ENCODE data around the gene PIBF1.
"Not testable (repeated sequence)": the region's sequence is repeated elsewhere in the genome, so short reads cannot be mapped to it uniquely, and the experiment has no call there.

The PIBF1 gene

DNA sequence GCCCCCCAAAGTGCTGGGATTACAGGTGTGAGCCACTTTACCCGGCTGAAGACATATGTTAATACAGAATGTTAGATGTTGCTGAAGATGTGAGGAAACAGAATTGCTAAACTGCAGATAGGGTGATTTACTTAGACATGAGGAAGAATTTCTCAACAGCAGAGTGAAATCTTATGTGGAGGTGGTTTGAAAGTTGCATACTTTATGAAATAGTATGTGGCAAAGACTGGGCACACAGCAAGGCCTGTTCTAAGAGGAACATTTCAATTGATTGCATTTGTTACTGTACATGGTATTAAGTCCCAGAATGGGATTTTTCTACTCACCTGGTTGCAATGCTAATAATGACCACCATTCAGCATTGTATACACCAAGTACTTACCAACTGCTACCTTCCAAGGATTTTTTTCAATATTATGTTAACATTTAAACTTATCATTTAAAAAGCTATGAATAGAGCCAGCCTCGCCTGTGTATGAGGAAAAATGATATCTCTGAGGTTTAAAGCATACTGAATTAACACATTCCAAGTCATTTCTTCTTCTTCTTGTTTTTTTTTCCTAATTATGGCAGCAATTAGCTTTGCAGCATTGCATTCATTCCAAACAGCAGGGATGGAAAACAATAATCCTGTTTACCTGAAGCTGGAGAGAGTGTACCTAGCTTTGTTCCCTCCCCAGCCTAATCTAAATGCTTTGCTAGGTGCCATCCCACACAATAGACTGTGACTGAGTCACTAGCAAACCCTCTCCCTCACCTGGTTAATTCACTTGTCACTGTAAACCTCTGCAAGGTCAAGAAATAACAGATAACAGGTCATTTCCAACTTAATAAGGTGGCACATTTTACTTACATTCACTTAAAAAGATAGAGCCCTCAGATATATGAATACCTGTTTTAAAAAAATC, 257.5 kb downstream of the PIBF1 start:
- Histone ChIP-seq H3K27me3 (ENCODE audit: control insufficient read depth, insufficient read depth, low read length) (no peaks in the 10 kb centered on the region), H3K4me3 (ENCODE audit: low read length) (no peak overlapping the region), H3K9ac (ENCODE audit: low read length) (no peak overlapping the region), H3K36me3 (ENCODE audit: control insufficient read depth, insufficient read depth, low read length) (no peaks in the 10 kb centered on the region), H3K4me1 (ENCODE audit: control insufficient read depth, insufficient read depth, low read length) (peaks cover 5% of the 10 kb centered on the region), H3K9me3 (ENCODE audit: control insufficient read depth, low read length) (no peaks in the 10 kb centered on the region)

DNA sequence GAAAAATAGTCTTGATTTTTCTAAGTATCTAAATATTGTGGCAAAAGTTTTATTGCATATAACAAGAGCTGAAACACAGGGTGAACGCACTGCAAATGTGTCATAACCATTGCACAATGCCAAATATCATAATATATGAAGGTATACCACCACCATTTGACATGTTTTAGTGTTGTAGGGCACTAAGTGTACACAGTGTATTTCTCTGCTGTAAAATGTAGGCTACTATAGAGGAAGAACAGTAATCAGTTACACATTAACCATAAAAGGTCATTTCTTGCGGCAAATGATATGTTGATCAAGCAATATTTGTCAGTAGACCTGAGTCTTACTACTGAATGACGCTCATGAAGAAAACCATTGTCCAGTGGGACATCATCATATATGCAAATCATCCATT, 258.6 kb downstream of the PIBF1 start:
- Histone ChIP-seq H3K9ac (ENCODE audit: low read length) (no peak overlapping the region), H3K36me3 (ENCODE audit: control insufficient read depth, insufficient read depth, low read length) (no peaks in the 10 kb centered on the region), H3K27me3 (ENCODE audit: control insufficient read depth, insufficient read depth, low read length) (no peaks in the 10 kb centered on the region), H3K4me1 (ENCODE audit: control insufficient read depth, insufficient read depth, low read length) (peaks cover 5% of the 10 kb centered on the region), H3K4me3 (ENCODE audit: low read length) (no peak overlapping the region), H3K9me3 (ENCODE audit: control insufficient read depth, low read length) (no peaks in the 10 kb centered on the region)

DNA sequence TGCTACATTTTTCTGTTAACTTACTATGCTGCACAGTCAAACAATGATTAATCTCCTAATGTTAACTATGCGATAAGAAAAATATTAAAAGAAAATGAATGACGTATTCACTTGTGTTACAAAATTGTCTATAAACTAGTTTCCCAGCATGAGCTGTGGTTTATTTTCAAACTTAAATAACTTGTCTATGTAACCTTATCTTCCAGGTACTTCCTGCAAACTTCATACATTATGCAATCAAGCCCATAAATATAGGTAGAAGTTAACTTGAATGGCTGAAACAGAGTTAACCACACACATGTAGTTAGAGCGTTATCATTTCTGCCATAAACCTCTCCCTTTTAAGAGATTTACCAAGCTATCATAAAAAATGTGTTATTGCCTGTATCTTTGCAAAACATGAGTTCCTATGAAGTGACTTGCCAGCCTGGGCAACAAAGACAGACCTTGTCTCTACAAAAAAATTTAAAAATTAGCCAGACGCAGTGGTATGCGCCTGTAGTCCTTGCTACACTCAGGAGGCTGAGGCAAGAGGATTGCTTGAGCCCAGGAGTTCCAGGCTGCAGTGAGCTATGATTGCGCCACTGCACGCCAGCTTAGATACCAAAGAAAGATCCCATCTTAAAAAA, 259.1 kb downstream of the PIBF1 start:
- Histone ChIP-seq H3K9me3 (ENCODE audit: control insufficient read depth, low read length) (no peaks in the 10 kb centered on the region), H3K36me3 (ENCODE audit: control insufficient read depth, insufficient read depth, low read length) (no peaks in the 10 kb centered on the region), H3K4me3 (ENCODE audit: low read length) (no peak overlapping the region), H3K4me1 (ENCODE audit: control insufficient read depth, insufficient read depth, low read length) (peaks cover 5% of the 10 kb centered on the region), H3K9ac (ENCODE audit: low read length) (no peak overlapping the region), H3K27me3 (ENCODE audit: control insufficient read depth, insufficient read depth, low read length) (no peaks in the 10 kb centered on the region)

DNA sequence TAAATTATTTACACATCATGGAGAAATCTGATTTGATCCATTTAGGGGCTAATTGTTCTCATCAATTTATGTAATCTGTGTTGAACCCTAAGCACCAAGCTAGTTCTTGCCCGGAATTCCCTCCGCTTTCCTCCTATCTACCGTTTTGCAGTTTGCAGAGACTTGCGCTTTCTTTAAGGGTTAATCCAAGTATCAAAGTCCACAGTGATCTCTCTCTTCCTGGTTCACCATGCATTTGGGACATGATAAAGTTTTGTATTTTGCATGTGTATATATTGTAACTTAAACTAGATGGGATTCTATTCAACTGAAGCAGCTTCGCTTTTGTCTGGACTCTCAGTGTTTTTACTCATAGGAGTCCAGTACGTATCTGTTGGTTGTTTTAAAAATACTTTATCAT, 263.1 kb downstream of the PIBF1 start:
- Histone ChIP-seq H3K4me3 (ENCODE audit: low read length) (no peak overlapping the region), H3K36me3 (ENCODE audit: control insufficient read depth, insufficient read depth, low read length) (no peaks in the 10 kb centered on the region), H3K27me3 (ENCODE audit: control insufficient read depth, insufficient read depth, low read length) (no peaks in the 10 kb centered on the region), H3K9me3 (ENCODE audit: control insufficient read depth, low read length) (no peaks in the 10 kb centered on the region), H3K4me1 (ENCODE audit: control insufficient read depth, insufficient read depth, low read length) (peaks cover 5% of the 10 kb centered on the region), H3K9ac (ENCODE audit: low read length) (no peak overlapping the region)

GRCh38 chr13:73048615-73049014, 266.7 kb downstream of the PIBF1 start:
- not testable (repeated sequence) for H3K27me3 ChIP-seq (ENCODE audit: control insufficient read depth, insufficient read depth, low read length); H3K9me3 ChIP-seq (ENCODE audit: control insufficient read depth, low read length); H3K36me3 ChIP-seq (ENCODE audit: control insufficient read depth, insufficient read depth, low read length); H3K4me1 ChIP-seq (ENCODE audit: control insufficient read depth, insufficient read depth, low read length); H3K4me3 ChIP-seq (ENCODE audit: low read length); H3K9ac ChIP-seq (ENCODE audit: low read length)

DNA sequence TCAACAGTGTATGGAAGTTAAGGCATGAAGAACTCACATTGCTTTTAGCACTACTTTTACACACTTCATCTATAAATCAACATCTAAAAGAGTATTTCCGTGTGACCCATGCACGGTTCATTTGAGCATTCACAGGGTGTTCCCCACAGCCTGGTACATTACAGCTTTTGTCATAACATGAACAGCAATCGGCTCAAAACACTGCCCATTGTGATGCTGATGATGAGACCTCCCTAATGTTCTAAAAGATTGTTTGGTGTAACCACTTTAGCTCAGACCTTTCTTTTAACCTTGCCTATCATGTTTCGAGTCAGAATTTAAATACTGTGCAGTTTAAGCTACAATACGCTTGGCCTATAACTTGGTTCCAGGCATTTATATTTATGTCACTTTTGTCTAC, 272.8 kb downstream of the PIBF1 start:
- no peaks in the 10 kb centered on the region for H3K36me3 ChIP-seq (ENCODE audit: control insufficient read depth, insufficient read depth, low read length)
- no peak overlapping the region for H3K4me3 ChIP-seq (ENCODE audit: low read length)
- peaks cover 8% of the 10 kb centered on the region for H3K4me1 ChIP-seq (ENCODE audit: control insufficient read depth, insufficient read depth, low read length)
- H3K27me3 ChIP-seq (ENCODE audit: control insufficient read depth, insufficient read depth, low read length): no peaks in the 10 kb centered on the region
- no peak overlapping the region for H3K9ac ChIP-seq (ENCODE audit: low read length)
- H3K9me3 ChIP-seq (ENCODE audit: control insufficient read depth, low read length): no peaks in the 10 kb centered on the region

DNA sequence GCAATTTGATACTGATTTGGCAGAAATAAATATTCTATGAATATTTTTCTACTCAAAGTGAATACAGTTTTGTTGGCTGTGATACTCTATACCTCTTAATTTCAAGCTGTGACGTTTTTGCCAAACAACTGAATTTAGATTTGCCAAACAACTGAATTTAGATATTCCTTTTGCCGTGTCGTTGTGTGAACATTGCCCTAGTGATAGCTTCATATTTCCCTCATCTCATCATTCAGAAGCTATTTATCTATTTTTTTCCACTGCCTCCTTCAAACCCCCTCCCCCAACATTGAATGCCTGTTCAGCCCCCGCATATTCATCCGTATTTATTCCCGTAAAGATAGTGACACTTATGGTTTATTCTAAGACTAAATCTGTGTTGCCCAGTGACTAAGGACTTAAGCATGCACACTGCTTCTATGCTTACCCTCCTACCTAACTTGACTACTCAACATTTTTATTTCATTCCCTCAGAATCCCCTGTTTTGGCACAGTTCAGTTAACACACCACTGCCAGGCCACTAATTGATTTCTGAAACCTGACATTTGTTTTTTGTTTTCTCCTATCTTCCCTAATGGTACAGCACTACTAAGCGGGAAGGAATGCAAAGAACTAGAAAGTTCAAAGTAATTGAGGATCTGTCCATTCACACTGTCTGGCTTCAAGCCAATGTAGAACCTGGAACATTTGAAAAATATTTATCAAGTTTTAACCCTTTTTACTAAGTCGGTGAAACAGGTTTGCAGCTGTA, 274.1 kb downstream of the PIBF1 start:
- H3K27me3 ChIP-seq (ENCODE audit: control insufficient read depth, insufficient read depth, low read length): no peaks in the 10 kb centered on the region
- peaks cover 5% of the 10 kb centered on the region for H3K36me3 ChIP-seq (ENCODE audit: control insufficient read depth, insufficient read depth, low read length)
- no peak overlapping the region for H3K4me3 ChIP-seq (ENCODE audit: low read length)
- H3K9ac ChIP-seq (ENCODE audit: low read length): peak overlapping the region; percentile 31
- H3K9me3 ChIP-seq (ENCODE audit: control insufficient read depth, low read length): no peaks in the 10 kb centered on the region
- peaks cover 8% of the 10 kb centered on the region for H3K4me1 ChIP-seq (ENCODE audit: control insufficient read depth, insufficient read depth, low read length)

- peaks cover 8% of the 10 kb centered on the region for H3K4me1 ChIP-seq (ENCODE audit: control insufficient read depth, insufficient read depth, low read length)
- H3K27me3 ChIP-seq (ENCODE audit: control insufficient read depth, insufficient read depth, low read length): no peaks in the 10 kb centered on the region
- H3K4me3 ChIP-seq (ENCODE audit: low read length): no peak overlapping the region
- peak overlapping the region; percentile 31 for H3K9ac ChIP-seq (ENCODE audit: low read length)
- peaks cover 5% of the 10 kb centered on the region for H3K36me3 ChIP-seq (ENCODE audit: control insufficient read depth, insufficient read depth, low read length)
- H3K9me3 ChIP-seq (ENCODE audit: control insufficient read depth, low read length): no peaks in the 10 kb centered on the region
Measured at GRCh38 chr13:73056565-73056962, 274.6 kb downstream of the PIBF1 start.

- peak overlapping the region; percentile 98 for H3K9ac ChIP-seq (ENCODE audit: low read length)
- H3K9me3 ChIP-seq (ENCODE audit: control insufficient read depth, low read length): no peaks in the 10 kb centered on the region
- H3K27me3 ChIP-seq (ENCODE audit: control insufficient read depth, insufficient read depth, low read length): no peaks in the 10 kb centered on the region
- H3K36me3 ChIP-seq (ENCODE audit: control insufficient read depth, insufficient read depth, low read length): peaks cover 13% of the 10 kb centered on the region
- peaks cover 8% of the 10 kb centered on the region for H3K4me1 ChIP-seq (ENCODE audit: control insufficient read depth, insufficient read depth, low read length)
- H3K4me3 ChIP-seq (ENCODE audit: low read length): peak overlapping the region; percentile 56
Measured at GRCh38 chr13:73057284-73058063, 275.5 kb downstream of the PIBF1 start.

DNA sequence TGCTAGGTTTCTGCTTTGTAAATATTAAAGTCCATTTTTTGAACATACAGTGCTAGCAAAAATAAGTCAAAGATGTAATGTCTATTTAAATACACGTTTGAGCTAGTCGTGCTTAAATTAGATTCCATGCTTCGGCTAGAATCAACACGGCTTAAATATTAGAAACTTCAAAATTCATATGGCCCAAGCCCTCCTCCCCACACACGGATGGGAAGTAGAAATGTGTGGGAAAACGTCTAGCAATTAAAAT, 276.1 kb downstream of the PIBF1 start:
- H3K36me3 ChIP-seq (ENCODE audit: control insufficient read depth, insufficient read depth, low read length): peaks cover 15% of the 10 kb centered on the region
- no peaks in the 10 kb centered on the region for H3K27me3 ChIP-seq (ENCODE audit: control insufficient read depth, insufficient read depth, low read length)
- peak overlapping the region; percentile 56 for H3K4me3 ChIP-seq (ENCODE audit: low read length)
- H3K9me3 ChIP-seq (ENCODE audit: control insufficient read depth, low read length): no peaks in the 10 kb centered on the region
- peaks cover 8% of the 10 kb centered on the region for H3K4me1 ChIP-seq (ENCODE audit: control insufficient read depth, insufficient read depth, low read length)
- peak overlapping the region; percentile 98 for H3K9ac ChIP-seq (ENCODE audit: low read length)

DNA sequence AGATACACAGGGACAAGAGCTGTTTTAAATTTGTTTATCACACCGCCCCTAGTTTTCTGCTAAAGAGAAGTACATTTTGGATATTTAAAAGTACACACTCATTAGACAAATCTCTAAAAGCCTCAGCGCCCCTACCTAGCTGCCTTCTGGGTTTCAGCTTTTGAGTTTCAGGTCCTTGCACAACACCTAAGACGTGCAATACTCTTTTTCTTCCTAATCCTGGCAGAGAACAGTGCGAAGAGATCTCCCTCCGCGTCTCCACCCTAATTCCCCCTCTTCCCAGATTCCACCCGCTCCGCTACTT, 276.5 kb downstream of the PIBF1 start:
- peak overlapping the region; percentile 56 for H3K4me3 ChIP-seq (ENCODE audit: low read length)
- no peaks in the 10 kb centered on the region for H3K9me3 ChIP-seq (ENCODE audit: control insufficient read depth, low read length)
- H3K9ac ChIP-seq (ENCODE audit: low read length): peak overlapping the region; percentile 98
- H3K4me1 ChIP-seq (ENCODE audit: control insufficient read depth, insufficient read depth, low read length): peaks cover 8% of the 10 kb centered on the region
- H3K36me3 ChIP-seq (ENCODE audit: control insufficient read depth, insufficient read depth, low read length): peaks cover 15% of the 10 kb centered on the region
- no peaks in the 10 kb centered on the region for H3K27me3 ChIP-seq (ENCODE audit: control insufficient read depth, insufficient read depth, low read length)

Measured in mucosa of stomach (tissue), 1 donor.